Measurements from ENCODE around the gene KLF5.
A peak's percentile ranks its signal among the peaks of the same experiment; 100 is the strongest.

The KLF5 gene

GRCh38 chr13:73074926-73075325 lies 16.1 kb downstream of the KLF5 start:
- Histone ChIP-seq H3K9me3 (ENCODE audit: insufficient read depth, low read depth, low read length) (no peaks in the 10 kb centered on the region), H3K9ac (ENCODE audit: low read depth, low read length) (no peak overlapping the region), H3K4me1 (ENCODE audit: insufficient read depth, low read length) (peaks cover 18% of the 10 kb centered on the region), H3K36me3 (ENCODE audit: insufficient read depth, low read depth, low read length) (no peaks in the 10 kb centered on the region), H3K27ac (ENCODE audit: low read length) (no peak overlapping the region), H3K4me3 (ENCODE audit: low read length) (peak overlapping the region; percentile 58; the same call in 1 of the 2 replicates), H3K27me3 (ENCODE audit: insufficient read depth, low read length) (peaks cover 20% of the 10 kb centered on the region; the same call in 1 of the 2 replicates)

- Histone ChIP-seq H3K27me3 (ENCODE audit: insufficient read depth, low read length) (peaks cover 20% of the 10 kb centered on the region; the same call in 1 of the 2 replicates), H3K9me3 (ENCODE audit: insufficient read depth, low read depth, low read length) (no peaks in the 10 kb centered on the region), H3K4me1 (ENCODE audit: insufficient read depth, low read length) (peaks cover 16% of the 10 kb centered on the region), H3K9ac (ENCODE audit: low read depth, low read length) (peak overlapping the region; percentile 16; the same call in 1 of the 2 replicates), H3K27ac (ENCODE audit: low read length) (no peak overlapping the region), H3K36me3 (ENCODE audit: insufficient read depth, low read depth, low read length) (no peaks in the 10 kb centered on the region), H3K4me3 (ENCODE audit: low read length) (peak overlapping the region; percentile 58)
These were observed 16.7 kb downstream of the KLF5 start for GRCh38 chr13:73075546-73075945.

GRCh38 chr13:73075954-73076353 lies 17.1 kb downstream of the KLF5 start:
- Histone ChIP-seq H3K4me1 (ENCODE audit: insufficient read depth, low read length) (peaks cover 16% of the 10 kb centered on the region), H3K9ac (ENCODE audit: low read depth, low read length) (peak overlapping the region; percentile 16; the same call in 1 of the 2 replicates), H3K9me3 (ENCODE audit: insufficient read depth, low read depth, low read length) (no peaks in the 10 kb centered on the region), H3K4me3 (ENCODE audit: low read length) (peak overlapping the region; percentile 58), H3K36me3 (ENCODE audit: insufficient read depth, low read depth, low read length) (no peaks in the 10 kb centered on the region), H3K27me3 (ENCODE audit: insufficient read depth, low read length) (peaks cover 20% of the 10 kb centered on the region; the same call in 1 of the 2 replicates), H3K27ac (ENCODE audit: low read length) (no peak overlapping the region)

GRCh38 chr13:73077865-73078264 lies 19.1 kb downstream of the KLF5 start:
- H3K4me1 ChIP-seq (ENCODE audit: insufficient read depth, low read length), result peaks cover 13% of the 10 kb centered on the region
- H3K36me3 ChIP-seq (ENCODE audit: insufficient read depth, low read depth, low read length), result no peaks in the 10 kb centered on the region
- no peak overlapping the region for H3K27ac ChIP-seq (ENCODE audit: low read length)
- no peaks in the 10 kb centered on the region for H3K9me3 ChIP-seq (ENCODE audit: insufficient read depth, low read depth, low read length)
- no peak overlapping the region for H3K9ac ChIP-seq (ENCODE audit: low read depth, low read length)
- no peak overlapping the region for H3K4me3 ChIP-seq (ENCODE audit: low read length)
- peaks cover 20% of the 10 kb centered on the region; the same call in 1 of the 2 replicates for H3K27me3 ChIP-seq (ENCODE audit: insufficient read depth, low read length)

GRCh38 chr13:73079359-73079758 lies 20.6 kb downstream of the KLF5 start:
- Histone ChIP-seq H3K4me3 (ENCODE audit: low read length) (no peak overlapping the region), H3K4me1 (ENCODE audit: insufficient read depth, low read length) (peaks cover 8% of the 10 kb centered on the region), H3K27ac (ENCODE audit: low read length) (no peak overlapping the region), H3K36me3 (ENCODE audit: insufficient read depth, low read depth, low read length) (no peaks in the 10 kb centered on the region), H3K9me3 (ENCODE audit: insufficient read depth, low read depth, low read length) (no peaks in the 10 kb centered on the region), H3K9ac (ENCODE audit: low read depth, low read length) (no peak overlapping the region), H3K27me3 (ENCODE audit: insufficient read depth, low read length) (peaks cover 20% of the 10 kb centered on the region; the same call in 1 of the 2 replicates)

- no peaks in the 10 kb centered on the region for H3K36me3 ChIP-seq (ENCODE audit: insufficient read depth, low read depth, low read length)
- no peak overlapping the region for H3K9ac ChIP-seq (ENCODE audit: low read depth, low read length)
- no peaks in the 10 kb centered on the region for H3K9me3 ChIP-seq (ENCODE audit: insufficient read depth, low read depth, low read length)
- peaks cover 3% of the 10 kb centered on the region; the same call in 1 of the 2 replicates for H3K27me3 ChIP-seq (ENCODE audit: insufficient read depth, low read length)
- no peaks in the 10 kb centered on the region for H3K4me1 ChIP-seq (ENCODE audit: insufficient read depth, low read length)
- H3K27ac ChIP-seq (ENCODE audit: low read length), result no peak overlapping the region
- no peak overlapping the region for H3K4me3 ChIP-seq (ENCODE audit: low read length)
These were observed 22.6 kb downstream of the KLF5 start for GRCh38 chr13:73081256-73081915.

- Histone ChIP-seq H3K27ac (ENCODE audit: low read length) (no peak overlapping the region), H3K9ac (ENCODE audit: low read depth, low read length) (no peak overlapping the region), H3K27me3 (ENCODE audit: insufficient read depth, low read length) (no peaks in the 10 kb centered on the region), H3K4me3 (ENCODE audit: low read length) (no peak overlapping the region), H3K4me1 (ENCODE audit: insufficient read depth, low read length) (no peaks in the 10 kb centered on the region), H3K9me3 (ENCODE audit: insufficient read depth, low read depth, low read length) (peaks cover 9% of the 10 kb centered on the region; the same call in 1 of the 2 replicates), H3K36me3 (ENCODE audit: insufficient read depth, low read depth, low read length) (no peaks in the 10 kb centered on the region)
These were observed 23.7 kb downstream of the KLF5 start for GRCh38 chr13:73082471-73082870.

- H3K36me3 ChIP-seq (ENCODE audit: insufficient read depth, low read depth, low read length), result no peaks in the 10 kb centered on the region
- H3K9ac ChIP-seq (ENCODE audit: low read depth, low read length), result no peak overlapping the region
These were observed 24.1 kb downstream of the KLF5 start for GRCh38 chr13:73082895-73083294.

GRCh38 chr13:73088332-73088935 lies 29.6 kb downstream of the KLF5 start:
- Histone ChIP-seq H3K4me1 (ENCODE audit: insufficient read depth, low read length) (no peaks in the 10 kb centered on the region), H3K27ac (ENCODE audit: low read length) (no peak overlapping the region), H3K36me3 (ENCODE audit: insufficient read depth, low read depth, low read length) (no peaks in the 10 kb centered on the region), H3K9ac (ENCODE audit: low read depth, low read length) (no peak overlapping the region), H3K27me3 (ENCODE audit: insufficient read depth, low read length) (no peaks in the 10 kb centered on the region), H3K4me3 (ENCODE audit: low read length) (no peak overlapping the region), H3K9me3 (ENCODE audit: insufficient read depth, low read depth, low read length) (peaks cover 24% of the 10 kb centered on the region)

More at GRCh38 chr13:73082895-73083294, 24.1 kb downstream of the KLF5 start:
- no peak overlapping the region for H3K27ac ChIP-seq (ENCODE audit: low read length)
- H3K9me3 ChIP-seq (ENCODE audit: insufficient read depth, low read depth, low read length), result peaks cover 12% of the 10 kb centered on the region; the same call in 1 of the 2 replicates
- H3K4me3 ChIP-seq (ENCODE audit: low read length), result no peak overlapping the region
- no peaks in the 10 kb centered on the region for H3K27me3 ChIP-seq (ENCODE audit: insufficient read depth, low read length)
- no peaks in the 10 kb centered on the region for H3K4me1 ChIP-seq (ENCODE audit: insufficient read depth, low read length)

GRCh38 chr13:73089213-73089612 lies 30.4 kb downstream of the KLF5 start:
- H3K27ac ChIP-seq (ENCODE audit: low read length), result no peak overlapping the region
- H3K4me1 ChIP-seq (ENCODE audit: insufficient read depth, low read length), result no peaks in the 10 kb centered on the region
- H3K36me3 ChIP-seq (ENCODE audit: insufficient read depth, low read depth, low read length), result no peaks in the 10 kb centered on the region

GRCh38 chr13:73090116-73090822 lies 31.5 kb downstream of the KLF5 start:
- H3K9me3 ChIP-seq (ENCODE audit: insufficient read depth, low read depth, low read length), result peaks cover 24% of the 10 kb centered on the region
- no peak overlapping the region for H3K9ac ChIP-seq (ENCODE audit: low read depth, low read length)
- no peak overlapping the region for H3K4me3 ChIP-seq (ENCODE audit: low read length)
- H3K4me1 ChIP-seq (ENCODE audit: insufficient read depth, low read length), result no peaks in the 10 kb centered on the region
- H3K27me3 ChIP-seq (ENCODE audit: insufficient read depth, low read length), result no peaks in the 10 kb centered on the region
- no peak overlapping the region for H3K27ac ChIP-seq (ENCODE audit: low read length)
- H3K36me3 ChIP-seq (ENCODE audit: insufficient read depth, low read depth, low read length), result no peaks in the 10 kb centered on the region

More at GRCh38 chr13:73089213-73089612, 30.4 kb downstream of the KLF5 start:
- Histone ChIP-seq H3K4me3 (ENCODE audit: low read length) (no peak overlapping the region), H3K9me3 (ENCODE audit: insufficient read depth, low read depth, low read length) (peaks cover 24% of the 10 kb centered on the region), H3K27me3 (ENCODE audit: insufficient read depth, low read length) (no peaks in the 10 kb centered on the region), H3K9ac (ENCODE audit: low read depth, low read length) (no peak overlapping the region)
